HG02642 (cell line): Measurements from ENCODE around the gene CDH8.

Experiments used
- ATAC-seq: cut with Tn5 transposase; IDR thresholded peaks from one replicate; pipeline ENCODE4 v1.9.1; 2021; ENCODE audit warnings: mild to moderate bottlenecking; ENCODE audit not compliant: unreplicated experiment, poor library complexity

CDH8 gene

DNA sequence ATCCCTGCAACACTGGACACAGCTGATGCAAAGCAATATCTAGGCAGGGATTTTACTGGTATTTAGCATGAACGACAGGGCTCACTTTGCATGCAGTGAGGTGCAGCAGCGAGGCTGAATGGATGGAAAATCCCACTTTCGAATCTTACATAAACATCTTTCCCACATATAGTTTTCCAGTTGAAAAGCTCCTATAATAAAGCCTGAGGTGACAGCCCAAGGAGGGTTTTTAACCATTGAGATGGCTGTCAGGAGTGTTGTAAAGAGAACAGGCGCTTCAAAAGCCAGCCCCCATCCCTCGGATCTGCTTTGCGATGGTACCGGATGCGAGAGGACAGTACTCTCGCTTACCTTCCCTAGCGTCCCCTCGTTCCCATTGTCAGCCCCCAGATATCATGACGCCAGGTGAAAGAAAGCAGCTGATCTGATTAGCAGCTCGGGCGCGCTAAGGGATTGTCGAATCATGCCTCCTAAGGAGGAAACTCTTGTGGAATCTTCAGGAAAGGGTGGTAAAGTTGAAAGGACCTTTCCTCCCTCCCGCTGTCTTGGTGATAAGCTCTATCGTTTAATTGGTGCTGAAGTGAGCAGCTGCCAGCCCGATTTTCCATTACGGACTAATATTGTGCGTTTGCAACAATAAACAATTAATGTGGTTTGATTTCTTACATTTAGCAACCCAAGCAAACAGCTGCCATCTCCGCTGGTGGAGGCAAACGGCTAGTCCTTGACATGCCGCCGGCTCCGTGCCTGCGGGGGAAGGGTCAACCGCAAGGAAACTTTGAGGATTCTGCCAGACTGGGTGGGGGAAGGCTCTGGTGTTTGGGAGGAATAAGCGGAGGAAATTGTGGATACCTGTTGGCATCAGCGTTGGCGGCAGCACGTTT, 1.8 kb downstream of the CDH8 start:
- ATAC-seq, result no peak

DNA sequence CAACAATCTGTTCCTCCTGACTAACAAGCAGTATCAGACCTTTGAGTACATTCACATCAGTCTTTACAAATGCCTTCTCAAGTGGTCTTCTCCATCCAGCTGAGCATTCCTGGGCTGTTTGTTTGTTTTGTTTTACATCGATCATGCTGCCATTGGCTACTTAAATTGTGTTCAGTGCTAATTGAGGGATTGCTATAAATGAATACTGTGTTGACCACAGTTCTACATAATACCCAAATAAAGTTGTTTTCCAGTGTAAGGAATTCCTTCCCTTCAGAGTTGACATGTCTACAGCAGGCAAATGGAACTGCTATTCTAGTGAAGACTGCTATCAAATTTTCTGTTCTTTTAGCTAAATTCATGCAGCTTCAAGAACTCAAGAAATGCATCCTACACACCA, 3.2 kb downstream of the CDH8 start:
- no peak for ATAC-seq

DNA sequence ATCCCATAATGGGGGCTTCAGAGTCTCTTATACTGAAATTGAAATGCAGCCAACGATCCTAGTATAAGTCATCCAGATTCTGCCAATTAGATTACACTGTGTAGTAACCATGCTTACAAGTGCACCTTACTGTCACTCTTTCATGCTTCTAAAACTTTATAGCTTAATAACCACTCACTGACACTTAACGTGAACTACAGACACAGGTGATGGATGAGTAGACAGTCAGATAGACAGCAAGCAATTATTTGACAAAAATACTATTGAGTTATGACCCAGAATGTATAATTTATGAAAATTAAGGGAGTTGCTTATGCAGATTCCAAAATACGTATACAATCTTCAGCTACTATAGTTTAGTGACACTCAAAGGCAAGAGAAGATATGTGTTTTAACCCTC, 6.3 kb downstream of the CDH8 start:
- no peak for ATAC-seq

DNA sequence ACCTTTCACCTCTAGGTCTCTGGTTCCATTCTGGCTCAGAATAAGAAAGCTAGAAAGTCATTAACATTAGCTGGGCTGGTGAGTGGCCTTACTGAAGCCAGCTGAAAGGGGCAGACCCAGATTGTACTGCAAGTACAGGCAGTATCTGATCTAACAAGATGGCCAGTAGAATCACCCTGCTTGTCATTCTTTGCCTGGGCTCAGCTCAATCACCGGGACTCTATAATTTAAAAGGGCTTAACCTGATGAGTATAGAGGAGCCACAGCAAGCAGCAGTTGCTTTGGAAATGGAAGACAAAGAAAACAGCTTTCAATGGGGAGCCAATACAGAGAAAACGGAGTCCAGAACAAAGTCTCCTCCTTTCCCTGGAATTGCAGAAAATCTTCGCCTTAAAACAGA, 13.6 kb downstream of the CDH8 start:
- no peak for ATAC-seq

DNA sequence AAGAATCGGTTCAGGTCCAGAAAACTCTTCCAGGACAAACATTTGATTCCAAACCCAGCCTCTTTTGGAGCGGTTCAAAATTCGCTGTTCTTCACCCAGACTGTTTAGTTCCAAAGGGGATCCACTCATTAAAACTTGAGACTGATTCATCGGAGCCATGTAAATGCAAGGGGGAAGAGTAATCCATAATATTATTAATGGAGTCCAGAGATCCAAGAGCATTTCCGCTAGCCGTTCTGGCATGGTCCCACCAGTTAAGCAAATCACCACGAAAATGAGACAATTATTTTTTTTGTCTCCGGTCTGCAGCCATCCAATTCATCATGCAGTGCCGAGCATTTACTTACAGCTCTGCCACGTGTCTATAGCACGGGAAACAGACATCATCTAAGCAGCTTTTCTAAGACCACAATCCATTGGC, 15.1 kb downstream of the CDH8 start:
- no peak for ATAC-seq

DNA sequence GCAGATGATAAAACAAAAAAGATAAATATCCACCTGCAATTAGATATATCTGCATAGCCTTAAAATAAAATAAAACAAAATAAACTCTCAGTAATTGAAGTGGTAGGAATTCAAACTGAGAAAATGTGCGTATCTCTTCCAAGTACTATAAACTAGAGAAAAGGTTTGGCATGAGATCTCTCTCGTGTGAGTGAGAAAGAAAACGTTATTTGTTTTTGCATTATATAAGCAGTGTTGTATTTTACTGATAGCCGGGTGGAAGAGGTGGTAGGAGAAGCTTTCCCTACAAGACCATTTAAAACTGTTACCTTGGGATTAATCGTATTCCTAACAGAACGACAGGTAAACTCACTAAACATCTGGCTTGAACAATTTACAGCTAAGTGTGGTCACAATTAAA, 15.6 kb downstream of the CDH8 start:
- no peak for ATAC-seq

DNA sequence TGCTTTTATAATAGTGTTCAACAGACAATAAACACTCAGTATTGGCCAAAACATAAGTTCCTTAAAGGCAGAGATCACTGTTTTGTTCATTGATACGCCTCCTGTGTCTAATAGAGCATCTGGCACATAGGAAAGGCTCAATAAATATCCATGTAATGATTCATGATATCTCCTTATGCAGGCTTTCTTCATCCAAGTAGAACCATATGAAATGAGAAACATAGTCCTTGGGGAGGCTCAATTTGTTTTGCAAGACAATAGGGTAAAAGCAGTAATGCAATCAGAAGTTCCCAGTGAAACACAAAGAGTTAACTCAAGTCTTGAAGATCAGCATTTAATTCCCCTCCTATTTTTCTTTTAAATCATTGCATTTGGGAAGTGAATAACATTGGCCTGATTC, 16.4 kb downstream of the CDH8 start:
- no peak for ATAC-seq

GRCh38 chr16:62018301-62019060, 17.8 kb downstream of the CDH8 start:
- ATAC-seq, result no peak

DNA sequence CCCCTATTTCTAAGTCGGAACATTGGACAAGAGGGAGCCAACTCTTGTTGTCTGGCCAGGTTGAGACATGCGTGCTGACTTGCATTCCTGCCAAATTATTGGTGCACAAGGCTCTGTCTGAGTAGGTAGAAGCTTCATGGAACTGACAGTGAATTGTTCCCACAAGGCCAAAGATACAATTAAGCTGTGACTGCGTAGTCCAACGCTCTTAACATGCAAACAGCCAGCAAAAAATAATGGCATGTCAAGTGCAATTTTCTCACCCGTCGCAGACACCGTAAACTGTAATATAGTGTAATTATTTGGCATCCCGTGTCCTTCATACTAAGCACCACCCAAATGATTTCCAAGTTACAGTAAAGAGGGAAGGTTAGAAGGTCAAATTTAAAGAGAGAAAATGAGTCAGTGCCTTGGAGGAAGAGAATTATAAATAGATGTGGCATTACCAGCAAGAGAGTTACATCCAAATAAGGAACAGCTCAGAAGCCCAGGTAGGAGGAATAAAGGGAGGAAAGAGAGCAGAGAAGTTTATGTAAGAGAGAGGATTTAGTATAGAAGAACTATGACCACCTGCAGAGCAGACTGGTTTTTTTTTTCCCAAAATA, 21.8 kb downstream of the CDH8 start:
- ATAC-seq, result no peak

DNA sequence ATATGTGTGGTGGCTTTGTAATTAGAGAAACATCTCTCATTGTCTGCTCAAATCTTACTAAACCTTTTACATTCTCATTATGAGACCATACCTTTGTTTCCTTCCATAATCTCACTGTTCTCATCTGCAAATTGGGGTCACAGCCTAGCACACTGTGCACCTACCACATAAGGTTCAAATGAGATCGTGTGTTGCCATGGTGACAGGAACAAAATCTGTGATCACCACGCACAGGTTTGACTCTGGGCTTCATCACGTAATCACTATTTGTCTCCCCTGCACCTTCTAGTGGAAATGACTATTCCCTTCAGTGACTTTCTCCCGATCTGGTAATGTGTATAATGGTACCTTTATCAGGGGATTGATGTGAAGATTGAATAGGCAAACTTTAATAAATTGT, 26.1 kb downstream of the CDH8 start:
- ATAC-seq, result no peak

DNA sequence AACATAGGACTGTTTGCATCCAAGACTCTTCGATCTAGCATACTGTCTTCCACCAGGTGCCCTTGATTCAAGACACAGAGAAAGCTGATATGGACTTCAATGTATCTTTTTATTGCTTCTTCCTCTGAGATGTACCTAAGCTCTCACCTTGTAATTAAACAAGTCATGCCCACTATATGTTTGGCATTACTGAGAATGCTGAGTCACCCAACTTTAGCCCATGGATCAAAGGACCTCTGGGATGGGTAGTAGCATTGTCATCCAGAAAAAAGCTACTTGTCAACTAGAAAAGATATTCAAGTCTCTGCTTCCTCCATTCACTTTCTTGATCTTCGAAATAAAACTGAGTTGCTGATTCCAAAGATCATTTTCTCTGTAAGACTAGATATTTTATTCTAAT, 37.8 kb downstream of the CDH8 start:
- no peak for ATAC-seq

GRCh38 chr16:61993108-61993507, 43.1 kb downstream of the CDH8 start:
- ATAC-seq, result no peak

- no peak for ATAC-seq
Observed at GRCh38 chr16:61987474-61988012, 48.7 kb downstream of the CDH8 start.

- ATAC-seq, result no peak
Observed at GRCh38 chr16:61969077-61969382, 67.2 kb downstream of the CDH8 start.

GRCh38 chr16:61968242-61969076, 67.8 kb downstream of the CDH8 start:
- no peak for ATAC-seq

DNA sequence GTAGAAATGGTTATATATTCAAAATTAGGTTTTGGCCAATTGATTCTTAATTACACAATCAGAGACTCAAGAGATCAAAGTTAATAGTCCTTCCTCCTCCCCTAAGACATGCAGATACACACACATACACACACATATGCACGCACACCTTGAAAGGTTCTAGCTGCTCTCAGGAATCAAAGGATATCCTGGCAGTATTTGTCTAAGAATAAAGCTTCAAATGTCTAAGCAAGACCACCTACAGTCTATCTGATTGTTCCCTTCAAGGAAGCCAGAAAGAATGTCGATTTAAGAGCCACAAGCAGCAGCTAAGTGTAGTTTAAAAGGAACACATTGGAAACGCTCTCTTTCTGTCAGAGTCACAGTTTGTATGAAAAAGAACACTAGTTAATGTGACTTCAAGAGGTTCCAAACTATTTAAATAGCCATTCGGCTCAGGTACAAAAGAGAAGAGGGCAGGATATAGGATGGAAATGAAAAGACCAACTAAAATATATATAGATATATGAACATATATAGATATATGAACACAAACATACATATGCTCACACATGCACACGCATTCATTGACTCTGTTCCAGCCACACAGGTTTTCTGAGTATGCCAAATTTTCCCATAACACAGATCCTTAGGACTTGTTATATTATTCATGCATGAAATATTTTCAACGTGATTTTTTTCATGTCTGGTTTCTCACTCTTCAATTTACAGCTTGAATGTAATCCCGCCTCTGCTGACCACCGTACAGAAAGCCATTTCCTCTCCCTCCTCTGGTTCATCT, 79.0 kb downstream of the CDH8 start:
- ATAC-seq, result no peak

GRCh38 chr16:61952841-61953240, 83.4 kb downstream of the CDH8 start:
- ATAC-seq, result no peak

- no peak for ATAC-seq
Observed at GRCh38 chr16:61948414-61948813, 87.8 kb downstream of the CDH8 start.

GRCh38 chr16:61946019-61946418, 90.2 kb downstream of the CDH8 start:
- ATAC-seq, result no peak

DNA sequence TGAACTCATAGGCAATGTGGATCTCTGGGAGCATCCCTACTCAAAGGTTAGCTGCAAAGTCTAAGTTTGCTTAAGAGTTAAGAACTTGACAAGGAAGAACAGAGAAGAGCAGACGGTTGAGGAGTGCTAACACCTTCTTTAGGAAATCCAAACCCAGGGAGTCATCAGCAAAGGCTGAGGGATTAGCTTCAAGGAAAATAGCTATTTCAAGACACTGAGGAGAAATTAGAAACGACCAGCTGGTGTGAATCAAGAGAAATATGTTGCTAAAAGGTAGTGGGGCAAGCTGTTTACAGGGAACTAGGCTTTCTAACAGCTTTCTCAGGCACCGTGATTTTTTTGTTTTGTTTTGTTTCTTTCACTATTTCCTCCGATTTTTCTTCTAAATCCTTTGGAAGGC, 90.7 kb downstream of the CDH8 start:
- no peak for ATAC-seq
